ENCODE results near the gene KLF16. TPM values are rescaled to one million over a fixed set of nuclear protein-coding genes. Genes with fewer than 3 reads are reported as not detected.
A peak's percentile ranks its signal among the peaks of the same experiment; 100 is the strongest.

Gene KLF16
- total and polyA plus RNA-seq, 9 of the 15 experiments (the other 6 are each of a cell fraction or from before 2014, with no cell fraction given) = 0.04 to 60.4 (median 6.8) TPM

DNA sequence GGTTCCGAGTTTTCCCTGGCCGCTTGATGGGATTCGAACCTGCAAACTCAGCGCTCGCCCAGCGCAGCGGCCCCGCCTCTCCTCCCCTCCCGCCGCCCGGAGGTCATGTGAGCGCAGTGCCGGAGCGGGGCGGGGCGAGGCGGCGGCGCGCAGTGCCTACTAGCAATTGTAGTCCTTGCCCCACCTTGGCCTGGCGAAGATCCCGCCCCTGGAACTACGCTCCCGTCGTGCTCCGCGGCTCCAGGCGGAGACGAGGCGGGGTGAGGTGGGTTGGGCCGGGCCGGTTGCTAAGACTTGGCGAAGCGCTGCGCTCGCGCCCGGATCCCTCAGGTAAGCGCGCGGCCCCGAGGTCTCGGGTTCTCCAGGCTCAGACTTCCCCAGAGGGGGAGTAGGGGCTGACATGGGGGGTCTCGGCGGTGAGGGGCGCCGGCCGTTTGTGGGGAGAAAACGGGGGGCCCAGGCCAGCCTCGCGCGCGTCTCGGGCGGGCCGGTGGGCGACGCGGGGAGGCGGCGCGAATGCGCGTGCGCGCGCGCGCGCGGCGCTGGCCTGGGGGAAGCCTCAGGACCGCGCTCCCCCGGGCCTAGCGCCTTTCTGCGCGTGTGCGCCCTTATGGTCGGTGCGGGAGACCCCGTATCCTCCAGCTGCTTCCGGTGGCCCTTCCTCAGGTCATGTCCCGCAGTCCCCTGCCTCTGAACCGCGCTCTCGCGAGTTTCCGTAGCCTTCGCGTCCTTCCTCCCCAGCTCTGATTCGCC, 41.9 kb upstream of the KLF16 start, which contains the start of the genes ADAT3 and SCAMP4 (continued):
- TF ChIP-seq KLF16 (IDR thresholded peaks at IDR 0.05) (no peak), ZKSCAN3 (CRISPR knock-in tag; IDR thresholded peaks at IDR 0.05) (no peak), CBFA2T3 (IDR thresholded peaks at IDR 0.05) (no peak), ZNF217 (CRISPR knock-in tag; IDR thresholded peaks at IDR 0.05) (no peak), BRD9 (IDR thresholded peaks at IDR 0.05; ENCODE audit: low read depth, partially characterized antibody) (no peak), PTBP1 (IDR thresholded peaks at IDR 0.05; ENCODE audit: low read depth, low read length) (no peak), BRD4 (IDR thresholded peaks at IDR 0.05) (no peak), ZNF695 (CRISPR knock-in tag; IDR thresholded peaks at IDR 0.05) (no peak), ESRRA (IDR thresholded peaks at IDR 0.05; ENCODE audit: borderline replicate concordance, low read depth) (peak; percentile 53; the same call in 1 of the 2 replicates), RFX7 (CRISPR knock-in tag; IDR thresholded peaks at IDR 0.05) (no peak), SNIP1 (IDR thresholded peaks at IDR 0.05; ENCODE audit: low read depth) (no peak), PCBP2 (IDR thresholded peaks at IDR 0.05; ENCODE audit: low read depth, low read length, poor library complexity, severe bottlenecking) (no peak), ELF1 (tag; IDR thresholded peaks at IDR 0.05) (0 out of 2 replicates have a peak, but pooled peaks have one; percentile 36)
- TF ChIP-seq, protein P1, sequence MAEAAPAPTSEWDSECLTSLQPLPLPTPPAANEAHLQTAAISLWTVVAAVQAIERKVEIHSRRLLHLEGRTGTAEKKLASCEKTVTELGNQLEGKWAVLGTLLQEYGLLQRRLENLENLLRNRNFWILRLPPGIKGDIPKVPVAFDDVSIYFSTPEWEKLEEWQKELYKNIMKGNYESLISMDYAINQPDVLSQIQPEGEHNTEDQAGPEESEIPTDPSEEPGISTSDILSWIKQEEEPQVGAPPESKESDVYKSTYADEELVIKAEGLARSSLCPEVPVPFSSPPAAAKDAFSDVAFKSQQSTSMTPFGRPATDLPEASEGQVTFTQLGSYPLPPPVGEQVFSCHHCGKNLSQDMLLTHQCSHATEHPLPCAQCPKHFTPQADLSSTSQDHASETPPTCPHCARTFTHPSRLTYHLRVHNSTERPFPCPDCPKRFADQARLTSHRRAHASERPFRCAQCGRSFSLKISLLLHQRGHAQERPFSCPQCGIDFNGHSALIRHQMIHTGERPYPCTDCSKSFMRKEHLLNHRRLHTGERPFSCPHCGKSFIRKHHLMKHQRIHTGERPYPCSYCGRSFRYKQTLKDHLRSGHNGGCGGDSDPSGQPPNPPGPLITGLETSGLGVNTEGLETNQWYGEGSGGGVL (CRISPR knock-in tag; IDR thresholded peaks at IDR 0.05) = no peak
- TF ChIP-seq, protein P2, sequence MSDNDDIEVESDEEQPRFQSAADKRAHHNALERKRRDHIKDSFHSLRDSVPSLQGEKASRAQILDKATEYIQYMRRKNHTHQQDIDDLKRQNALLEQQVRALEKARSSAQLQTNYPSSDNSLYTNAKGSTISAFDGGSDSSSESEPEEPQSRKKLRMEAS (CRISPR knock-in tag; IDR thresholded peaks at IDR 0.05) = peak; percentile 79
- TF ChIP-seq, protein P3, sequence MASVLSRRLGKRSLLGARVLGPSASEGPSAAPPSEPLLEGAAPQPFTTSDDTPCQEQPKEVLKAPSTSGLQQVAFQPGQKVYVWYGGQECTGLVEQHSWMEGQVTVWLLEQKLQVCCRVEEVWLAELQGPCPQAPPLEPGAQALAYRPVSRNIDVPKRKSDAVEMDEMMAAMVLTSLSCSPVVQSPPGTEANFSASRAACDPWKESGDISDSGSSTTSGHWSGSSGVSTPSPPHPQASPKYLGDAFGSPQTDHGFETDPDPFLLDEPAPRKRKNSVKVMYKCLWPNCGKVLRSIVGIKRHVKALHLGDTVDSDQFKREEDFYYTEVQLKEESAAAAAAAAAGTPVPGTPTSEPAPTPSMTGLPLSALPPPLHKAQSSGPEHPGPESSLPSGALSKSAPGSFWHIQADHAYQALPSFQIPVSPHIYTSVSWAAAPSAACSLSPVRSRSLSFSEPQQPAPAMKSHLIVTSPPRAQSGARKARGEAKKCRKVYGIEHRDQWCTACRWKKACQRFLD (CRISPR knock-in tag; IDR thresholded peaks at IDR 0.05) = peak; percentile 85
- TF ChIP-seq, protein P4, sequence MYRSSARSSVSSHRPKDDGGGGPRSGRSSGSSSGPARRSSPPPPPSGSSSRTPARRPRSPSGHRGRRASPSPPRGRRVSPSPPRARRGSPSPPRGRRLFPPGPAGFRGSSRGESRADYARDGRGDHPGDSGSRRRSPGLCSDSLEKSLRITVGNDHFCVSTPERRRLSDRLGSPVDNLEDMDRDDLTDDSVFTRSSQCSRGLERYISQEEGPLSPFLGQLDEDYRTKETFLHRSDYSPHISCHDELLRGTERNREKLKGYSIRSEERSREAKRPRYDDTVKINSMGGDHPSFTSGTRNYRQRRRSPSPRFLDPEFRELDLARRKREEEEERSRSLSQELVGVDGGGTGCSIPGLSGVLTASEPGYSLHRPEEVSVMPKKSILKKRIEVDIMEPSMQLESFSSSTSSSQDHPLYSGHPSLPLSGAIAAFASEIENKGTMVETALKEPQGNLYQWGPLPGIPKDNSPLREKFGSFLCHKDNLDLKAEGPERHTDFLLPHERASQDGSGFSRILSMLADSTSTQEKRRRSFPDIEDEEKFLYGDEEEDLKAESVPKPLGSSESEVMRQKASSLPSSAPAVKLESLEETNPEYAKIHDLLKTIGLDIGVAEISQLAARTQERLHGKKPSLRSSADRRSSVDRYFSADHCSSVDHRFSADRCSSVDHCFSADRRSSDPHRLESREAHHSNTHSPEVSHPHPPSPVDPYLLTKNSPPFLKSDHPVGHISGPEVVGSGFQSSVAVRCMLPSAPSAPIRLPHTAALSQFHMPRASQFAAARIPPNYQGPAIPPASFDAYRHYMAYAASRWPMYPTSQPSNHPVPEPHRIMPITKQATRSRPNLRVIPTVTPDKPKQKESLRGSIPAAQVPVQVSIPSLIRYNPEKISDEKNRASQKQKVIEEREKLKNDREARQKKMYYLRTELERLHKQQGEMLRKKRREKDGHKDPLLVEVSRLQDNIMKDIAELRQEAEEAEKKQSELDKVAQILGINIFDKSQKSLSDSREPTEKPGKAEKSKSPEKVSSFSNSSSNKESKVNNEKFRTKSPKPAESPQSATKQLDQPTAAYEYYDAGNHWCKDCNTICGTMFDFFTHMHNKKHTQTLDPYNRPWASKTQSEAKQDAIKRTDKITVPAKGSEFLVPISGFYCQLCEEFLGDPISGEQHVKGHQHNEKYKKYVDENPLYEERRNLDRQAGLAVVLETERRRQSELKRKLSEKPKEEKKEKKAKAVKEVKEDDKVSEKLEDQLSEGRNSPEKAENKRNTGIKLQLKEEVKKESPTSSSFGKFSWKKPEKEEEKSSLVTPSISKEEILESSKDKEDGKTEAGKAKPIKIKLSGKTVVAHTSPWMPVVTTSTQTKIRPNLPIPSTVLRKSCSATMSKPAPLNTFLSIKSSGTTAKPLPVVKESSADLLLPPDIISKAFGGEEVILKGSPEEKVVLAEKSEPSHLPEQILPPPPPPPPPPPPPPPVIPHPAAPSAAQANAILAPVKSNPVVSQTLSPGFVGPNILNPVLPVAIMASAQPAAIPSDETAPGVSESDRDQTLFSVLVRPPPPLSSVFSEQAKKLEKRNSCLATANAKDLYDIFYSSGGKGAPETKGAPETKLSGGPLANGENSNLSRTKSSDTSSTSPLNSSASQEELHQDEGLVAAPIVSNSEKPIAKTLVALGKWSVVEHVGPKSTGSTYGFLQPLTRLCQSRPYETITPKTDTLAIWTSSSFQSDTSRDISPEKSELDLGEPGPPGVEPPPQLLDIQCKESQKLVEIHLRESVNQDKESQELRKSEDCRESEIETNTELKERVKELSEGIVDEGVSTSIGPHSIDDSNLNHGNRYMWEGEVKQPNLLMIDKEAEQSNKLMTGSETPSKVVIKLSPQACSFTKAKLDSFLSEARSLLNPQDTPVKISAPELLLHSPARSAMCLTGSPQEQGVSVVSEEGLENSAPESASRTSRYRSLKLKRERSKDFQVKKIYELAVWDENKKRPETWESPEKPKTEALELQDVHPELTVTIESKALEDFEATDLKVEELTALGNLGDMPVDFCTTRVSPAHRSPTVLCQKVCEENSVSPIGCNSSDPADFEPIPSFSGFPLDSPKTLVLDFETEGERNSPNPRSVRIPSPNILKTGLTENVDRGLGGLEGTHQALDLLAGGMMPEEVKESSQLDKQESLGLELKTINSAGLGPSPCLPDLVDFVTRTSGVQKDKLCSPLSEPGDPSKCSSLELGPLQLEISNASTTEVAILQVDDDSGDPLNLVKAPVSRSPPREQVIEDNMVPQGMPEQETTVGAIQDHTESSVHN (IDR thresholded peaks at IDR 0.05; ENCODE audit: borderline replicate concordance in 1 of 2, low read depth in 1 of 2) = no peak
